Measurements from ENCODE around the gene SLC2A6. TPM values are rescaled to one million over a fixed set of nuclear protein-coding genes. Genes with fewer than 3 reads are reported as not detected.

Gene SLC2A6
- total RNA-seq, 3 donors from 2014 or later, result 1.8 to 2.0 (median 1.8) TPM

DNA sequence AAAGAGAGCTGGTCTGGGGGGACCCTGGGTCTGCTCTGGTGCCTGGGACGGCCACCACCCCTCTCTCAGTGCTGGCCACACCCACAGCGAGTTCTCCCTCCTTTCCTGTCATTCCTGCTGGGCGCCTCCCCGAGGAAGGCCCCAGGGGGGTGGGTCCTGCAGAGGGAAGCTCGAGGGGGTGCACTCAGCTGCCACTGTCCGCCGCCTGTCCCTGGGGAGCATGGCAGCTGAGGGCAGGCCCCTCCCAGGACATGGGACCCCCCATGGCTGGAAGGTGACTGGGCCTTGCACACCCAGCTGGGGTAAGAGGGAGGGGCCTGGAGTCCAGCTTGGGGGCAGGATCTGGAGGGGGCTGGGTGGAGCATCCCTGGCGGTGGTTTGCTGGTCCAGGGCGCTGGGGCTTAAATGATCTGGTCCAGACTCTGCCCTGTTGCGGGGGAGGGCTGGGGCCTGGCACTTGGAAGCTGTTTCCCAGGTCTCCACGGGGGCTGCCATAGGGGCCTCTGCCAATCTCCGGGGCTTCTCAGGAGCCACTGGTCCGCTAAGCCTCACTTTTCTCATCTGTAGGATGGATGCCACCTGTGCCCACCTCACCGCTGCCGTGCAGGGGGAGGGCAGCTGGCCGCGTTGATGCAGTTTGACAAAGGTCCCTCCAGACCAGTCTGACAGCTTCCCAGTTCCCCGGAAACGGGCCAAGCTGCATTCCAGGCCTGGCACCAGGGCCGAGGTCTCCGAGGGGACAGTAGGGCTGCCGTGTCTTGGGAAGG, 6.0 kb upstream of the SLC2A6 start:
- intact Hi-C loops (cut with DNase I; ENCODE audit: low total_unique reads), result loop anchor here (10.0 kb wide), 1 partner anchor 80 kb away; no protein-coding TSS in a partner anchor
- no peak for DNase-seq (ENCODE audit: low spot score in 2 of 2)

DNA sequence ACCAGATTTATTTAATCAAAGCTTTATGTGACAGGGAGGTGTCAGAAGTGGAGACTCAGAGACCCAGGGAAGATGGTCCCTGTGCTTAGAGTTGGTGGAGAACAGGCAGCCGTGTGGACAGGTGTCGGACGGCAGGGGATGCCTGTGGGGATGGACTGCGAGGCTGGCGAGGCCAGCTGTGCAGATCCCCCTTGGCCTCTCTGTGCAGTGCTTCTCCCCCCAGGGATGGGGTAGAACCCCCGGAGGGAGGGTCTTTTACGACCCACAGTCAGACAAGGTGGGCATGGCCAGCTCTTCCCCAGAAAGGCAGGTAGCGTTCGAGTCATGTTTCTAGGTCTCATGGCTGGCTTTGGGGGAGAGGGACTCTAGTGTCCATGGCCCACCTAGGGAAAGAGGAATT, 4.7 kb upstream of the SLC2A6 start:
- no peak overlapping the region for H3K4me3 ChIP-seq
- no peak overlapping the region for H3K27ac ChIP-seq
- H3K27me3 ChIP-seq, result peaks cover 0 to 15% of the 10 kb centered on the region in 2 donors
- no peaks in the 10 kb centered on the region for H3K4me1 ChIP-seq
- TF ChIP-seq POLR2AphosphoS5 (IDR thresholded peaks at IDR 0.05) (no peak), POLR2A (IDR thresholded peaks at IDR 0.05) (no peak)
- TF ChIP-seq, protein P1, sequence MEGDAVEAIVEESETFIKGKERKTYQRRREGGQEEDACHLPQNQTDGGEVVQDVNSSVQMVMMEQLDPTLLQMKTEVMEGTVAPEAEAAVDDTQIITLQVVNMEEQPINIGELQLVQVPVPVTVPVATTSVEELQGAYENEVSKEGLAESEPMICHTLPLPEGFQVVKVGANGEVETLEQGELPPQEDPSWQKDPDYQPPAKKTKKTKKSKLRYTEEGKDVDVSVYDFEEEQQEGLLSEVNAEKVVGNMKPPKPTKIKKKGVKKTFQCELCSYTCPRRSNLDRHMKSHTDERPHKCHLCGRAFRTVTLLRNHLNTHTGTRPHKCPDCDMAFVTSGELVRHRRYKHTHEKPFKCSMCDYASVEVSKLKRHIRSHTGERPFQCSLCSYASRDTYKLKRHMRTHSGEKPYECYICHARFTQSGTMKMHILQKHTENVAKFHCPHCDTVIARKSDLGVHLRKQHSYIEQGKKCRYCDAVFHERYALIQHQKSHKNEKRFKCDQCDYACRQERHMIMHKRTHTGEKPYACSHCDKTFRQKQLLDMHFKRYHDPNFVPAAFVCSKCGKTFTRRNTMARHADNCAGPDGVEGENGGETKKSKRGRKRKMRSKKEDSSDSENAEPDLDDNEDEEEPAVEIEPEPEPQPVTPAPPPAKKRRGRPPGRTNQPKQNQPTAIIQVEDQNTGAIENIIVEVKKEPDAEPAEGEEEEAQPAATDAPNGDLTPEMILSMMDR (IDR thresholded peaks at IDR 0.05), result no peak
- H3K9me3 ChIP-seq, result no peaks in the 10 kb centered on the region
- H3K36me3 ChIP-seq, result no peaks in the 10 kb centered on the region
- no peak for DNase-seq (ENCODE audit: low spot score in 2 of 2)
- intact Hi-C loops (cut with DNase I; ENCODE audit: low total_unique reads), result loop anchor here (10.0 kb wide), 1 partner anchor 79 kb away; no protein-coding TSS in a partner anchor

More for the DNA sequence above, 6.0 kb upstream of the SLC2A6 start:
- no peak overlapping the region for H3K4me3 ChIP-seq
- no peak overlapping the region for H3K27ac ChIP-seq
- no peaks in the 10 kb centered on the region for H3K9me3 ChIP-seq
- TF ChIP-seq, protein P1 (IDR thresholded peaks at IDR 0.05), result no peak
- TF ChIP-seq POLR2A (IDR thresholded peaks at IDR 0.05) (no peak), POLR2AphosphoS5 (IDR thresholded peaks at IDR 0.05) (no peak)
- peaks cover 0 to 15% of the 10 kb centered on the region in 2 donors for H3K27me3 ChIP-seq
- H3K4me1 ChIP-seq, result no peaks in the 10 kb centered on the region
- no peaks in the 10 kb centered on the region for H3K36me3 ChIP-seq

DNA sequence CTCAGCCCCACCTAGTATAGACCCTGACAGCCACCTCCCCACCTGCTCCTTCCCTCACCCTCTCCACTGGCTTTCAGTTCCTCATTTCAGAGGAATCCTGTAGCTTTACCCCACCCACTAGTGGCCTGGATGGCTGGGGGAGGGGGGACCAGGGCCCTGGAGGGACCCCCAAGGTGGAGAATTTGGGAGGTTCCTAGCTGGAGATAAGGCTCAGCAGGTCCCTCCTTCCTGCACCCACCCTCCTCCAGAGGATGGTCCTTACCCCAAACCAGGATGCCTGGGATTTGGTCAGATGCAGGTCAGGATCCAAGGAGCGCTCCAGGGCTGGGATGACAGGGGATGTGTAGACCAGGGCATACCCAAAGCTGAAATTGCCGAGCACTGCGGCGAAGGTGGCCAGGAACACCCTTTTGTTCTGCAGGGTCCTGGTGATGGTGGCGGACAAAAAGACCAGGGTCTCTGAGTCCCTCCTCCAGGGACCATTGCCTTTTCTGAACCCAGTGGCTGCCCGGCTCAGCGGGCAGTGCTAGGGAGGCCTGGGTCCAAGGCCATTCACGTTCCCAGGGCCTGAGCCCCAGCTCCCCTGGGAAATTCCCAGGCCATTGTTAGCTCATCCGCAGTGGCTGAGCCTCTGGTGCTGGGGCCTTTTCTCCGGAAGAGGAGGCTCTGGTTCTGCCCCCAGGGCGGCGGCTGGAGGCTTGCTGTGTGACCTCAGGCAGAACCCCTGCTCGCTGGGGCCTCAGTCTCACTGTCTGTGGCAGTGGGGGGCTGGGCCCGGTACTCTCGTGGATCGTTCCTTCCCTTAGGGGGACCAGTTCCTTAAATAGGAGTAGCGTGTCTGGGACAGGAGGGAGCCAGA, 678 bp downstream of the SLC2A6 start:
- Histone ChIP-seq H3K4me3 (peak overlapping the region; percentile 40 to 61 (median 53)), H3K4me1 (no peaks in the 10 kb centered on the region), H3K36me3 (no peaks in the 10 kb centered on the region), H3K9me3 (no peaks in the 10 kb centered on the region), H3K27me3 (peaks cover 0 to 8% of the 10 kb centered on the region in 2 donors), H3K27ac (peak overlapping the region in 1 of 2 donors; percentile 16)
- intact Hi-C loops (cut with DNase I; ENCODE audit: low total_unique reads), result no loop called here
- DNase-seq (ENCODE audit: low spot score in 2 of 2), result no peak
- TF ChIP-seq, protein P1 (IDR thresholded peaks at IDR 0.05), result no peak
- TF ChIP-seq POLR2AphosphoS5 (IDR thresholded peaks at IDR 0.05), result no peak
- TF ChIP-seq POLR2A (IDR thresholded peaks at IDR 0.05), result no peak

DNA sequence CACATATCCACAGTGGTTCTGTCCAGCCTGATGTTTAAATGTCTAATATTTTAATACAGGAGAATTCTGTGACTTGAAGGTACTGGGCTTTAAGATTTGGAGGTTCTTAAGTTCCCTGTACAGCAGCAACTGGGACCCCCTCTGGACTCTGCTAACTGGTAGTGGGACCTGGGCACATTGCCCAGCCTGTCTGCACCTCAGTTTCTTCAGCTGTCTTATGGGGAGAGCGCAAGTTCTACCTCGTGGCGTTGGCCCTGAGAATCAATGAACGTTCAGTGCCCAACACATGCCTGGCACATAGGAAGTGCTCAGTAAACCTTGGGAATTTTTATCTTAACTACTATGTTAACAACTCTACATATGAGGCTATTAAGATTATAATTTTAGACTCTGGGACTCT, 1.4 kb downstream of the SLC2A6 start:
- H3K27me3 ChIP-seq, result peaks cover 0 to 8% of the 10 kb centered on the region in 2 donors
- TF ChIP-seq POLR2AphosphoS5 (IDR thresholded peaks at IDR 0.05) (no peak), POLR2A (IDR thresholded peaks at IDR 0.05) (no peak)
- TF ChIP-seq, protein P1 (IDR thresholded peaks at IDR 0.05), result no peak
- intact Hi-C loops (cut with DNase I; ENCODE audit: low total_unique reads), result no loop called here
- no peak overlapping the region for H3K27ac ChIP-seq
- no peak overlapping the region for H3K4me3 ChIP-seq
- H3K9me3 ChIP-seq, result no peaks in the 10 kb centered on the region
- no peaks in the 10 kb centered on the region for H3K4me1 ChIP-seq
- no peaks in the 10 kb centered on the region for H3K36me3 ChIP-seq
- DNase-seq (ENCODE audit: low spot score in 2 of 2), result no peak

Measured in breast epithelium (tissue), 4 donors.